ENCODE results near the gene WBP1L.
A peak's percentile ranks its signal among the peaks of the same experiment; 100 is the strongest.
"Not testable (repeated sequence)": the region's sequence is repeated elsewhere in the genome, so short reads cannot be mapped to it uniquely, and the experiment has no call there.

The WBP1L gene

GRCh38 chr10:102712843-102713538, 30.8 kb upstream of the WBP1L start:
- Histone ChIP-seq H3K9me3 (ENCODE audit: control insufficient read depth, low read length) (no peaks in the 10 kb centered on the region), H3K9ac (ENCODE audit: low read length) (peak overlapping the region; percentile 91), H3K27me3 (replicated peaks; ENCODE audit: control insufficient read depth, insufficient read depth, low read length) (no peaks in the 10 kb centered on the region), H3K36me3 (ENCODE audit: control insufficient read depth, insufficient read depth, low read length, severe bottlenecking) (no peaks in the 10 kb centered on the region), H3K4me3 (ENCODE audit: low read length) (peak overlapping the region; percentile 94), H3K4me1 (ENCODE audit: control insufficient read depth, insufficient read depth, low read length) (peaks cover 25% of the 10 kb centered on the region)
- no peak for DNase-seq (ENCODE audit: low read depth)

- Histone ChIP-seq H3K4me3 (ENCODE audit: low read length) (peak overlapping the region; percentile 94), H3K9me3 (ENCODE audit: control insufficient read depth, low read length) (no peaks in the 10 kb centered on the region), H3K27me3 (replicated peaks; ENCODE audit: control insufficient read depth, insufficient read depth, low read length) (no peaks in the 10 kb centered on the region), H3K4me1 (ENCODE audit: control insufficient read depth, insufficient read depth, low read length) (peaks cover 29% of the 10 kb centered on the region), H3K36me3 (ENCODE audit: control insufficient read depth, insufficient read depth, low read length, severe bottlenecking) (no peaks in the 10 kb centered on the region), H3K9ac (ENCODE audit: low read length) (peak overlapping the region; percentile 91)
- DNase-seq (ENCODE audit: low read depth) = no peak
These were observed 30.3 kb upstream of the WBP1L start for GRCh38 chr10:102713539-102713813.

- peaks cover 31% of the 10 kb centered on the region for H3K4me1 ChIP-seq (ENCODE audit: control insufficient read depth, insufficient read depth, low read length)
- H3K9ac ChIP-seq (ENCODE audit: low read length) = peak within 1 kb of the TSS; percentile 91
- no peaks in the 10 kb centered on the region for H3K27me3 ChIP-seq (replicated peaks; ENCODE audit: control insufficient read depth, insufficient read depth, low read length)
- peak within 1 kb of the TSS; percentile 94 for H3K4me3 ChIP-seq (ENCODE audit: low read length)
- DNase-seq (ENCODE audit: low read depth) = peak; percentile 99
- H3K9me3 ChIP-seq (ENCODE audit: control insufficient read depth, low read length) = no peaks in the 10 kb centered on the region
- H3K36me3 ChIP-seq (ENCODE audit: control insufficient read depth, insufficient read depth, low read length, severe bottlenecking) = no peaks in the 10 kb centered on the region
These were observed 29.7 kb upstream of the WBP1L start, which contains the start of gene ARL3 for GRCh38 chr10:102713814-102714620. ARL3 (minus strand) TSS chr10:102714397; CDS start chr10:102714275, 122 bp downstream.

- Histone ChIP-seq H3K4me3 (ENCODE audit: low read length) (peak within 1 kb of the TSS; percentile 94), H3K27me3 (replicated peaks; ENCODE audit: control insufficient read depth, insufficient read depth, low read length) (no peaks in the 10 kb centered on the region), H3K36me3 (ENCODE audit: control insufficient read depth, insufficient read depth, low read length, severe bottlenecking) (no peaks in the 10 kb centered on the region), H3K4me1 (ENCODE audit: control insufficient read depth, insufficient read depth, low read length) (peaks cover 31% of the 10 kb centered on the region), H3K9me3 (ENCODE audit: control insufficient read depth, low read length) (no peaks in the 10 kb centered on the region), H3K9ac (ENCODE audit: low read length) (peak within 1 kb of the TSS; percentile 91)
- peak; percentile 15 for DNase-seq (ENCODE audit: low read depth)
These were observed 28.9 kb upstream of the WBP1L start, which contains the start of gene SFXN2 for GRCh38 chr10:102714621-102715455. SFXN2 (plus strand) TSS chr10:102714636; CDS start chr10:102726637, 12,001 bp downstream.

GRCh38 chr10:102715880-102716279, 27.9 kb upstream of the WBP1L start:
- no peaks in the 10 kb centered on the region for H3K36me3 ChIP-seq (ENCODE audit: control insufficient read depth, insufficient read depth, low read length, severe bottlenecking)
- no peaks in the 10 kb centered on the region for H3K27me3 ChIP-seq (replicated peaks; ENCODE audit: control insufficient read depth, insufficient read depth, low read length)
- H3K9me3 ChIP-seq (ENCODE audit: control insufficient read depth, low read length) = no peaks in the 10 kb centered on the region

GRCh38 chr10:102716900-102717565, 26.7 kb upstream of the WBP1L start:
- DNase-seq (ENCODE audit: low read depth); H3K9ac ChIP-seq (ENCODE audit: low read length); H3K9me3 ChIP-seq (ENCODE audit: control insufficient read depth, low read length); H3K4me3 ChIP-seq (ENCODE audit: low read length); H3K27me3 ChIP-seq (replicated peaks; ENCODE audit: control insufficient read depth, insufficient read depth, low read length); H3K36me3 ChIP-seq (ENCODE audit: control insufficient read depth, insufficient read depth, low read length, severe bottlenecking): not testable (repeated sequence)
- H3K4me1 ChIP-seq (ENCODE audit: control insufficient read depth, insufficient read depth, low read length) = peaks cover 29% of the 10 kb centered on the region

More at GRCh38 chr10:102715880-102716279, 27.9 kb upstream of the WBP1L start:
- H3K9ac ChIP-seq (ENCODE audit: low read length) = no peak overlapping the region
- H3K4me1 ChIP-seq (ENCODE audit: control insufficient read depth, insufficient read depth, low read length) = peaks cover 27% of the 10 kb centered on the region
- no peak overlapping the region for H3K4me3 ChIP-seq (ENCODE audit: low read length)
- DNase-seq (ENCODE audit: low read depth) = no peak

GRCh38 chr10:102718220-102718619, 25.5 kb upstream of the WBP1L start:
- peaks cover 21% of the 10 kb centered on the region for H3K4me1 ChIP-seq (ENCODE audit: control insufficient read depth, insufficient read depth, low read length)
- no peaks in the 10 kb centered on the region for H3K27me3 ChIP-seq (replicated peaks; ENCODE audit: control insufficient read depth, insufficient read depth, low read length)
- H3K4me3 ChIP-seq (ENCODE audit: low read length) = no peak overlapping the region
- no peaks in the 10 kb centered on the region for H3K9me3 ChIP-seq (ENCODE audit: control insufficient read depth, low read length)
- DNase-seq (ENCODE audit: low read depth) = peak; percentile 30
- H3K9ac ChIP-seq (ENCODE audit: low read length) = no peak overlapping the region
- H3K36me3 ChIP-seq (ENCODE audit: control insufficient read depth, insufficient read depth, low read length, severe bottlenecking) = no peaks in the 10 kb centered on the region

- H3K4me1 ChIP-seq (ENCODE audit: control insufficient read depth, insufficient read depth, low read length) = peaks cover 14% of the 10 kb centered on the region
- H3K27me3 ChIP-seq (replicated peaks; ENCODE audit: control insufficient read depth, insufficient read depth, low read length) = no peaks in the 10 kb centered on the region
- no peak overlapping the region for H3K9ac ChIP-seq (ENCODE audit: low read length)
- H3K36me3 ChIP-seq (ENCODE audit: control insufficient read depth, insufficient read depth, low read length, severe bottlenecking) = no peaks in the 10 kb centered on the region
- DNase-seq (ENCODE audit: low read depth) = no peak
- no peak overlapping the region for H3K4me3 ChIP-seq (ENCODE audit: low read length)
- H3K9me3 ChIP-seq (ENCODE audit: control insufficient read depth, low read length) = no peaks in the 10 kb centered on the region
These were observed 23.4 kb upstream of the WBP1L start for GRCh38 chr10:102720337-102720736.

GRCh38 chr10:102720775-102721301, 22.9 kb upstream of the WBP1L start:
- DNase-seq (ENCODE audit: low read depth) = no peak
- H3K27me3 ChIP-seq (replicated peaks; ENCODE audit: control insufficient read depth, insufficient read depth, low read length) = no peaks in the 10 kb centered on the region
- H3K9ac ChIP-seq (ENCODE audit: low read length) = no peak overlapping the region
- no peaks in the 10 kb centered on the region for H3K9me3 ChIP-seq (ENCODE audit: control insufficient read depth, low read length)
- no peak overlapping the region for H3K4me3 ChIP-seq (ENCODE audit: low read length)
- no peaks in the 10 kb centered on the region for H3K36me3 ChIP-seq (ENCODE audit: control insufficient read depth, insufficient read depth, low read length, severe bottlenecking)
- peaks cover 14% of the 10 kb centered on the region for H3K4me1 ChIP-seq (ENCODE audit: control insufficient read depth, insufficient read depth, low read length)

- no peak for DNase-seq (ENCODE audit: low read depth)
- H3K4me3 ChIP-seq (ENCODE audit: low read length) = no peak overlapping the region
- no peaks in the 10 kb centered on the region for H3K9me3 ChIP-seq (ENCODE audit: control insufficient read depth, low read length)
- no peak overlapping the region for H3K9ac ChIP-seq (ENCODE audit: low read length)
- H3K4me1 ChIP-seq (ENCODE audit: control insufficient read depth, insufficient read depth, low read length) = peaks cover 18% of the 10 kb centered on the region
- H3K36me3 ChIP-seq (ENCODE audit: control insufficient read depth, insufficient read depth, low read length, severe bottlenecking) = no peaks in the 10 kb centered on the region
- H3K27me3 ChIP-seq (replicated peaks; ENCODE audit: control insufficient read depth, insufficient read depth, low read length) = no peaks in the 10 kb centered on the region
These were observed 21.8 kb upstream of the WBP1L start for GRCh38 chr10:102721954-102722353.

Measured in adipocyte (in vitro differentiated cells).